NB4 (cell line): ENCODE results near the gene NRDC.

ENCODE experiments used
- CTCF ChIP-seq: IDR thresholded peaks from one replicate; pipeline ENCODE4 v1.5.1; 2012; ENCODE audit warnings: low read depth, low read length
- MAX ChIP-seq: IDR thresholded peaks from 2 replicates; pipeline ENCODE4 v1.6.1; 2011; ENCODE audit warnings: low read depth, low read length
- MYC ChIP-seq: IDR thresholded peaks from 2 replicates; pipeline ENCODE4 v1.6.1; 2011; ENCODE audit warnings: low read depth, low read length
- POLR2A ChIP-seq: IDR thresholded peaks from 2 replicates; pipeline ENCODE4 v1.6.1; 2011; ENCODE audit warnings: mild to moderate bottlenecking; ENCODE audit not compliant: insufficient read length; ENCODE audit errors: extremely low read depth

GRCh38 chr1:51740652-51741051 is 137.9 kb downstream of the NRDC start:
- TF ChIP-seq CTCF (no peak), MAX (no peak), POLR2A (no peak), MYC (no peak)
